GM19452 (cell line): ENCODE results near the gene SEPTIN8.
A peak's percentile ranks its signal among the peaks of the same experiment; 100 is the strongest.

Source experiments
- ATAC-seq: cut with Tn5 transposase; IDR thresholded peaks from one replicate; pipeline ENCODE4 v1.9.1; 2021; ENCODE audit not compliant: unreplicated experiment

The SEPTIN8 gene

DNA sequence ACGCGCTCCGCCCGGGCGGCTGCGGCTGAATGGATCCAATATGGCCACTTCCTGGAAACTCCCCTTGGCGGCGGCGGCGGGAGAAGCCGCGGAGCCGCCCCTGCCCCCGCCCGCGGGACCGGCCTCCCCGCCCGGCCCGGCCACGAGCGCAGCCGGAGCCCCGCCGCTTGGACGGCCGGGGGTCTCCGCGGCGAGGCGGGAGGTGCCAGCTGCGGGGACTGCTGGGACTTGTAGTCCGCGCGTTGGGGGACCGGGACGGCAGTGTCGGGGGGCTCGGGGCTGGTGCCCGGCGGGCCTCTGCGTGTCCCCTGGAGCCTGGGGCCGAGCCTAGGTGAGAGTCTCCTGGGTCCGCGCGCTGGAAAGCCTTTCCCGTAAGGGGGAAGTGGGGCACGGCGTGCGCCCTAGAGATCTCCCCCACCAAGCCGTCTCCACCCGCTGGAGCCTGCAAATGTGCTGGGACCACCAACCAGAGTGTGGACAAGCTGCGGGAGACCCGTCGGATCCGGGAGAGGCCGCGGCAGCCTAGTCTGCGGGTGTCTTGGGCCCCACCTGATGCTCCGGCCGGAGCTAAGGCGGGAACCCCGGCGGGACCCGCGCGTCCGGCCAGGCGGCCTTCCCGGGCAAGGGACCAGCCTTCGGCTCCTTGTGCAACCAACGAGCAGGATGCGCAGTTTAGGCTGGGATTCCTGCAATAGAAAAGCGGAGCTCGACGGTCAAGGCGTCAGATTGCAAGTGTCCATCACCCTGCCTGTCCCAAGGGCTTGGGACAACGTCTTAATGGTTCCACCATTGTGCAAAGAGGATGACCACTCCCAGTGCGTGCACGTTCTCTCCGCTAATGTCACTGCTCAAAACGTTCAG lies at the start of gene SEPTIN8:
Gene SEPTIN8, minus strand, starts transcription at position 31 of the 861 bp plus-strand sequence. CDS start 102 bp downstream, outside the sequence.
- peak; percentile 59 for ATAC-seq

- ATAC-seq, result no peak
Observed at GRCh38 chr5:132826424-132827082, 49.5 kb upstream of the SEPTIN8 start.

DNA sequence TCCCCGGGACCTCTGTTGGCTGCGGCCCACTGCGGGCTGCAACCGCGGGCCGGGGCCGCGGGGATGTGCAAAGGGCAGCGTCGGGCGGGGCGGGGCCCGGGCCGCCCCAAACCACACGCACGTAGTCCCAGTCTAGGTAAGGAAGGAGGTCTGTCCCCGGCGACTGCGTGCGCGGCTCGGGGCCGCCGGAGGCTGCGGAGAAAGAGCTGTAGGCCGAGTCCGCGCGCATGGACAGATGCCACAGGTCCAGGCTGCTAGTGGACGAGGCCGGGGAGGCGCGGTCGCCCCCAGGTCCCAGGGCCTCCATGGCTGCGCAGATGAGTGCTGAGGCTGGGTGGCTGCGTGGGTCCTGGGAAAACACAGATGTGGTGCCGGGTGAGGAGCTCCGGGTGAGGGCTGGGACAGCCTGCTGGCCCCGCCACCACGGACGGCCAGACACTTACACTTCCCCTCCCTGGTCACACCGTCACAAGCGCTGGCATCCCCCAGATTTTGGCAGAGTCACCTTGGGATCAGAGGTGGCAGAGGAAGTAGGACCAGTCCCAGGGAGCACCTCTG lies 48.9 kb upstream of the SEPTIN8 start:
- no peak for ATAC-seq

GRCh38 chr5:132825033-132825833 lies 48.2 kb upstream of the SEPTIN8 start:
- no peak for ATAC-seq

DNA sequence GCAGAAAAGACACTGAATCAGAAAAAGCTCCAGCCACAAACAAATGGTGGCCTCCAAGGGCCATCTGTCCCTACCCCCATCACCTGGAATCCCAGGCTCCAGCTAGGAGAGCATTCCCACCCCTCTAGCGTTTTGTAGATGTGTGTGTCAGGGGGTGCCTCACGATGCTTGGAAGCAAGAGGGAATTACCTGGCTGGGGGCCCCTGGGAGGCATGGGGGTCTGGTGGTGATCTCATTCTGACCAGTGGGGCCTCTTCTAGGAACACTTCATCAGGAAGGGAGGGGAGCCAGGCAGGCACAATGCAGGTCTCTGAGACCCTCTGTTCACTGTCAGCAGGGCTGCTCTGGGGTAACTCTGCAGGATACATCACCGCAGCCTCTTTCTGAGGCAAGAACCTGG lies 47.4 kb upstream of the SEPTIN8 start:
- ATAC-seq, result no peak

DNA sequence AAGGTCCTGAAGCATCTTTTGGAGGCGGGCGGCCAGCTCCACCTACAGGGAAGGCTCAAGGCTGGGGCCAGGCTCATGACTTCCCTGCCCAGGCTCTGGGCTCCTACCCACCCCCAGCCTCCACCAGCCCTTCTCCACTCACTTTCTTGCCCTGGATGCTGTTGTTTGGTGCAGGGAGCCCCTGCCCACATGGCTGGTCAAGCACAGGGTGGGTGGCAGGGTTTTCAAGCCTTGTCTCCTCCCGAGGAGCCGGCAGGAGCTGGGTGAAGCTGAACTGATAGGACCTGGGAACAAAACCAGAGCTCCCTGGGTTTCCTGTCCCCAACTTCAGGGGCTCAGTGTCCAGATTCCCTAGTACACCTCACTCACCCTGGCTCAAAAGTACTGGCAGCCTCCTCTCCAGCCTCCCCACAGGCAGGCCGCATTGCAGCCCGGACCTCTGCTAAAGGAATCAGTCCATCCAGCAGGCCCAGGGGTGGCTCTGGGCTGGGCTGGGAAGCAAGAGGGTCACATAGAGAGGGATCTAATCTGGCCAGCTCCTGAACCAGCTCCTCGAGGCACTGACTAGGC lies 46.5 kb upstream of the SEPTIN8 start:
- ATAC-seq, result no peak

DNA sequence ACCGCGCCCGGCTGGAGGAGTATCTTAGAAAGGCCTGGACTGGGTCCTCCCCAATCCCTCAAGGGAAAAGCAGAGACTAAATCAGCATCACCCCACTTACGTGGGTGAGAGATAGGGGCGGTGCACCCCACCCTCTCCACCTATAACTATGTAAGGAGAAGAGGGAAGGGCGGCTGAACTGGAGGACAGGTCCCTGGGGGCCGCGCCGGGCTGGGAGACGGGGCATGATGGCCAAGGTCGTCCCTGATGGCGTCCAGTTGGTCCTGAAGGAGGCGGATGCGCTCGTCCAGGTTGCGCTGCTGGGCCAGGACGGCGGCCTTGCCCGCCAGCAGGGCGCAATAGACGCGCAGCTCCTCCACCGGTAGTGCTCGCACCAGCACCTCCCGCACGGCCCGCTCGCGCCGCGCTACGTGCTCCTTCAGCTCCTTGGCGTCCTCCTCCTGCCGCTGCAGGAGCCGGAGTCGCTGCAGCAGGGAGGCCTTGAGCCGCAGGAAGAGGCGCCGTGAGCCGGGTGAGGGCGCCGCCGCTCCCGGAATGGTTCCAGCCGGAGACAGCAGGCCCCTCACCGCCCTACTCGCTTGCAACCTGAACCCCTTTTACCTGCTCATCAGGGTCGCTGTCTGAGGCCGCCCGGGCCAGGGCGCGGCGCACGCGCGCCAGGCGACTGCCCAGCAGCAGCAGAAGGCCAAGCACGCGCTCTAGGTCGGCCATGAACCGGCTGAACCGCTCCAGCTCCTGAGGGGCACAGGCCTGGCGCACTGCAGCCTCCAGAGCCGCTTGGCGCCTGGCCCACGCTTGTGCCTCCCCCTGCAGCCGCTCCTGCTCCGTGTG lies 45.8 kb upstream of the SEPTIN8 start:
- ATAC-seq, result no peak

GRCh38 chr5:132821791-132822190 lies 44.8 kb upstream of the SEPTIN8 start:
- no peak for ATAC-seq

DNA sequence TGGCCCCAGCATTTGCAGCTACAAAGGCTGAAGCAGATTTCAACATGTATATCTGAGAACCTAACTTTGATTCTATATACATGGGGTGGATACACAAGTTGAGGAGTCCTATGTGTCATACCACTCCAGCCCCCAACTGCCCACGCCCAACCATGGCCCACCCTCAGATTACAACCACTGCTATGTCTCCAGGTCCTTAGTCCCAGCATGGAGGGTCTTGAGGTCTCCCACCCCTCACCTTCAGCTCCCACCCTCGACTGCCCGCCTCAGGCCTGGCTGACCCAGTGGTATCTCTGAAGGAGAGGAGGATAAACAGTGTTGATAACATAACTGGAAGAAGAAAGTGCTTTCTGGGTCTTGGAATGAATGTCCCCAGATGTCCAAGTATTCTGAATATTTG lies 44.3 kb upstream of the SEPTIN8 start:
- no peak for ATAC-seq

- ATAC-seq, result peak; percentile 86
Observed at GRCh38 chr5:132820162-132820754, 43.2 kb upstream of the SEPTIN8 start.

GRCh38 chr5:132819468-132819867 lies 42.4 kb upstream of the SEPTIN8 start:
- no peak for ATAC-seq

GRCh38 chr5:132817011-132817410 lies 40.0 kb upstream of the SEPTIN8 start:
- no peak for ATAC-seq

- no peak for ATAC-seq
Observed at GRCh38 chr5:132816554-132816953, 39.5 kb upstream of the SEPTIN8 start.

- ATAC-seq, result no peak
Observed at GRCh38 chr5:132816083-132816482, 39.0 kb upstream of the SEPTIN8 start.

- ATAC-seq, result no peak
Observed at GRCh38 chr5:132815454-132815853, 38.4 kb upstream of the SEPTIN8 start.

DNA sequence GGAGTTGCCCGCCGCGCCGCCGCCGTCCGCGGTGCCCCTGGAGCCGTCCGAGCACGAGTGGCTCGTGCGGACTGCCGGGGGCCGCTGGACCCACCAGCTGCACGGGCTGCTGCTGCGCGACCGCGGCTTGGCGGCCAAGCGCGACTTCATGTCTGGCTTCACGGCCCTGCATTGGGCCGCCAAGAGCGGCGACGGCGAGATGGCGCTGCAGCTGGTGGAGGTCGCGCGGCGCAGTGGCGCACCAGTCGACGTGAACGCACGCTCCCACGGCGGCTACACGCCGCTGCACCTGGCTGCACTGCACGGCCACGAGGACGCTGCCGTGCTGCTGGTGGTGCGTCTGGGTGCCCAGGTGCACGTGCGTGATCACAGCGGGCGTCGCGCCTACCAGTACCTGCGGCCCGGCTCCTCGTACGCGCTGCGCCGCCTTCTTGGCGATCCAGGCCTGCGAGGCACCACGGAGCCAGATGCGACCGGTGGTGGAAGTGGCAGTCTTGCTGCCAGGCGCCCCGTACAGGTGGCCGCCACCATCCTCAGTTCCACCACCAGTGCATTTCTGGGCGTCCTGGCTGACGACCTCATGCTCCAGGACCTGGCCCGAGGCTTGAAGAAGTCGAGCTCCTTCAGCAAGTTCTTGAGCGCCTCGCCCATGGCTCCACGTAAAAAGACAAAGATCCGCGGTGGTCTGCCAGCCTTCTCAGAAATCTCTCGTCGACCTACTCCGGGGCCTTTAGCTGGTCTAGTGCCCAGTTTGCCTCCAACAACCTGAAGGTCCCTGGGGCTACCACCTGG lies 37.7 kb upstream of the SEPTIN8 start:
- no peak for ATAC-seq

- no peak for ATAC-seq
Observed at GRCh38 chr5:132813599-132814502, 36.8 kb upstream of the SEPTIN8 start.
